HG02970 (cell line): ENCODE results near the gene MCCD1.
"Not testable (repeated sequence)": the region's sequence is repeated elsewhere in the genome, so short reads cannot be mapped to it uniquely, and the experiment has no call there.

Experiments used
- ATAC-seq: cut with Tn5 transposase; IDR thresholded peaks from one replicate; pipeline ENCODE4 v1.9.1; 2021; ENCODE audit warnings: mild to moderate bottlenecking, moderate library complexity, moderate number of reproducible peaks; ENCODE audit not compliant: unreplicated experiment, low FRiP score

MCCD1 gene

GRCh38 chr6:31541059-31541657 lies 12.4 kb downstream of the MCCD1 start:
- no peak for ATAC-seq

- peak; percentile 49 for ATAC-seq
Observed at GRCh38 chr6:31541658-31542521, 13.1 kb downstream of the MCCD1 start, which contains the start of gene DDX39B. TSS of gene DDX39B (minus strand) at chr6:31542003. CDS start at chr6:31540532, 1,471 bp downstream.

GRCh38 chr6:31543639-31544038 lies 14.9 kb downstream of the MCCD1 start:
- no peak for ATAC-seq

GRCh38 chr6:31544676-31545075 lies 15.9 kb downstream of the MCCD1 start:
- ATAC-seq = no peak

GRCh38 chr6:31545291-31545690 lies 16.5 kb downstream of the MCCD1 start:
- ATAC-seq = no peak

- peak; percentile 56 for ATAC-seq
Observed at GRCh38 chr6:31546339-31546957, 17.7 kb downstream of the MCCD1 start, which contains the start of gene ATP6V1G2. TSS of gene ATP6V1G2 (minus strand) at chr6:31546608. CDS start at chr6:31546559, 49 bp downstream.

GRCh38 chr6:31546958-31547726 lies 18.4 kb downstream of the MCCD1 start, which contains the start of gene NFKBIL1:
TSS of gene NFKBIL1 (plus strand) at chr6:31547608. CDS start at chr6:31547695, 87 bp downstream.
- ATAC-seq = peak; percentile 68

- ATAC-seq = no peak
Observed at GRCh38 chr6:31547727-31548543, 19.2 kb downstream of the MCCD1 start.

GRCh38 chr6:31548544-31548873 lies 19.7 kb downstream of the MCCD1 start:
- no peak for ATAC-seq

- ATAC-seq = not testable (repeated sequence)
Observed at GRCh38 chr6:31551371-31551770, 22.6 kb downstream of the MCCD1 start.

GRCh38 chr6:31556307-31556706 lies 27.5 kb downstream of the MCCD1 start:
- ATAC-seq = no peak

- ATAC-seq = no peak
Observed at GRCh38 chr6:31557443-31558317, 28.9 kb downstream of the MCCD1 start.

GRCh38 chr6:31558318-31558625 lies 29.5 kb downstream of the MCCD1 start:
- no peak for ATAC-seq

- no peak for ATAC-seq
Observed at GRCh38 chr6:31558631-31559500, 30.1 kb downstream of the MCCD1 start.

GRCh38 chr6:31559606-31559957 lies 30.8 kb downstream of the MCCD1 start:
- no peak for ATAC-seq

GRCh38 chr6:31559958-31560696 lies 31.4 kb downstream of the MCCD1 start:
- peak; percentile 48 for ATAC-seq

- no peak for ATAC-seq
Observed at GRCh38 chr6:31560697-31561058, 31.9 kb downstream of the MCCD1 start.
